ENCODE measurements around the gene EFL1. TPM values are rescaled to one million over a fixed set of nuclear protein-coding genes. Genes with fewer than 3 reads are reported as not detected.

The EFL1 gene
- total and polyA plus RNA-seq, 2 of the 8 experiments (the other 6 are each of a cell fraction or from before 2014, with no cell fraction given), result 10.8 to 31.5 TPM

GRCh38 chr15:82143390-82144385 lies 118.8 kb downstream of the EFL1 start (continued):
- TF ChIP-seq CEBPB (IDR thresholded peaks at IDR 0.05; ENCODE audit: low read depth, low read length) (no peak), SP2 (IDR thresholded peaks at IDR 0.05; ENCODE audit: low read length) (no peak), TCF12 (IDR thresholded peaks at IDR 0.05; ENCODE audit: low read depth, low read length) (no peak), SIN3A (conservative IDR thresholded peaks at IDR 0.05 in 1 of 2, IDR thresholded peaks at IDR 0.05 in 1 of 2; ENCODE audit: low read depth in 1 of 2, low read length in 2 of 2) (no peak), SRF (IDR thresholded peaks at IDR 0.05; ENCODE audit: low read depth, low read length) (no peak)
